ENCODE results near the gene RABEP2. TPM values are rescaled to one million over a fixed set of nuclear protein-coding genes. Genes with fewer than 3 reads are reported as not detected.
"Not testable (repeated sequence)": the region's sequence is repeated elsewhere in the genome, so short reads cannot be mapped to it uniquely, and the experiment has no call there.

Gene RABEP2
- total RNA-seq, 1 experiment from 2014 or later = 50.6 TPM

DNA sequence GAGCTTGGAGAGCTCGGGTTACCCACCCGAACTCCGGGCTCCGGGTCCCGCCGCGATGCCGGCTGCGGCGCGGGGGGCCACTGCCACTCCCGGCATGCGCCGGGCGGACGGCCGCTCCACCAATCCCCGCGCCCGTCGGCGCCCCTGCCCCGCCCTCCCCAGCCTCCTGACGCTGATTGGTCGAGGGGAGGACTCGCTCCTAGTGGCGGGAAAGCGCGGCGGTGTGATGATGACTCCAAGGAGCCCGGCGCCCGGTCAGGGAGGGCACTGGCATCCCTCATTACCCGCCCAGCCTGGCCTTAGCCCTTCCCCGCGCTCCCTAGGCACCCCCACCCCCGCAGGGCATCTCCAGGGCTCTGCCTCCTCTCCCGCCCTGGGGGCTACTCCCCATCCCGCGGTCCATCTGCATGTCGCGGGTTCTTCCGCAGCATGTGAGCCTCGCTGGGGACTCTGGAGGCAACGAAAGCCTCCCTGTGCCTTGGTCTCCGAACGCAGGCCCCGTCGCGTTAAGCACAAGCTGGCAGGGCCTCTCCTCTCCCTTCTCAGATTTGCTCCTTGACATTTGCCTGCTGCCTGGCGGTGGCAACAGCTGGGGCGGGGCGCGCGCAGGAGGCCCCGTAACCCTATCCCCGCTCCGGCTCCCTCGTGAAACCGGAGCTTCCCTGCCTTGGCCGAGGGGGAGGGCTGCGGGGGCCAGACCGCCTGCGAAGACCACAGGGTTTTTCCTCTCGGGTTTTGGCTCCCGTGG is 45.0 kb downstream of the RABEP2 start:
- DNase-seq (ENCODE audit: low read depth) = peak; percentile 88

DNA sequence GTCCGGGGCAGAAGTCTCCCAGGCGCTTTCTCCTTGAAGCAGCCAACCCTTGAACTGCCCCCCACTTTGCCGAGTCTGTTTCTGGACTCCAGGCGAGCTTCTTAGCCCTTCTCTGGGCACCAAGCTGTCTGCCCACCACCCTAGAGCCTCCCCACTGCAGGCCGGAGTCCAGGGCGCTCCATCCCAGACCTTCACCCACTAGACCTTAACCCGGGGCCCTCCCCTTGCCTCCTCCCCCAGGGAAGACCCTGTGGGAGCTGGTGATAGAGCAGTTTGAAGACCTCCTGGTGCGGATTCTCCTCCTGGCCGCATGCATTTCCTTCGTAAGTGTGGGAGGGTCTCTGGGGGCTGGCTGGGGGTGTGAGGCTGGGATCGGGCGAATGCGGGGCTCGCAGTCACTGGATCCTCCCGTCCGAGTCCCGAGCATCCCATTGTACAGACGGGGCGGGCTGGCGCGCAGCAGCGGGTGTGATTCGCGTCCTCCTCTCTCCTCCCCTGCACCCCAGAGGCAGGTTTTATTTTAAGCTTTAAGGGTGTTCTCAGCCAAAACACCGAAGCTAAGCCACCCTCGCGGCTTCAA is 45.7 kb downstream of the RABEP2 start:
- no peak for DNase-seq (ENCODE audit: low read depth)

DNA sequence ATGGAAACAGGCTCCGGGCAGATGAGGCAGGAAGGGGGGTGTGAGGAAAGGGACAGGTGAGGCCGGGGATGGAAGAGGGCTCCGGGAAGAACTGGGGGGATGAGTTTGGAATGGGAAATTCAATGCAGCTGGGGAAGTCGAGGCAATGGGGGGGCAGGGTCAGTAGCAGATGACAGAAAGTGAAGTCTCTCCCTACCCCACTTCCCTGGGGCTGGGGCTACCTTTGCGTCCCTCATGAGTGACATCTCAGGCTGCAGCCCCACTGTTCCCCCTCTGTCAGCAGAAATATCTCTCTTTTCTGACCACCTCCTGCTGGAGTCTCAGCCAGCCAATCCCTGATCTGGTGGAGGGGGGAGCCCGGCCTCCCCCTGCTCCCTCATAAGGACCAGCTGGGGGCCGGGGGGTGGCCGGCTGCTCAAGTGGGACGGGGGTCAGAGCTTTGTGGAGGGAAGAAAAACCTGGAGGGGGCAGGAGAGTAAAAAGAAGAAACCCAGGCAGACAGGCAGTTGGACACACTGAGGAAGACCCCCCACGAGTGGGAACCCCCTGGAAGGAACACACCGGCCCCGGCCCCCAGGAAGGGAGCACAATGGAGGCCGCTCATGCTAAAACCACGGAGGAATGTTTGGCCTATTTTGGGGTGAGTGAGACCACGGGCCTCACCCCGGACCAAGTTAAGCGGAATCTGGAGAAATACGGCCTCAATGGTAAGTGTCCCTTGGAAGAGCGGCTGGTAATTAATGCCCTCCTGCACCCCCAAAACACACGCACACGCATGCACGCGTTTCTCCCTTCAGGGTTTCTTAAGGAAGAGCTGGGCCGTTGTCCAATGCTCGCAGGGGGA is 46.7 kb downstream of the RABEP2 start, which contains the start of gene ATP2A1:
Gene ATP2A1, plus strand, starts transcription at position 406 of the 844 bp plus-strand sequence. Its CDS starts 184 bp downstream, at position 590.
- DNase-seq (ENCODE audit: low read depth) = no peak

DNA sequence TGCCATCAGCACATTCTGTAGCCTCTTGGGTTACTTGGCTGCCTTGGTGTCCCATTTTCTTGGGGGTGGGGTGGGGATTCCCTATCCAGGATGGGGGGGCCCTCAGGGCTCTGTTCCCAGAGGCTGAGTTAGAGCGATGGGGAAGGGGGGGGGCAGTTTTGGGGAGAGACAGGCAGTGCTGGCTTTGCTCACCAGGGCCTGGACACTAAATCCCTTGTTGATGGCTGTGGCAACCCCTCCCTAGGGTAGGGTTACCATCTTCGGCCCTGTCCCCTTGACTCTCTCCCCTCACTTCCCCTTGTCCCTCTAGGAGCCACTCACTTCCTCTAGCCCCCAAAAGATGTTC is 47.4 kb downstream of the RABEP2 start:
- no peak for DNase-seq (ENCODE audit: low read depth)

DNA sequence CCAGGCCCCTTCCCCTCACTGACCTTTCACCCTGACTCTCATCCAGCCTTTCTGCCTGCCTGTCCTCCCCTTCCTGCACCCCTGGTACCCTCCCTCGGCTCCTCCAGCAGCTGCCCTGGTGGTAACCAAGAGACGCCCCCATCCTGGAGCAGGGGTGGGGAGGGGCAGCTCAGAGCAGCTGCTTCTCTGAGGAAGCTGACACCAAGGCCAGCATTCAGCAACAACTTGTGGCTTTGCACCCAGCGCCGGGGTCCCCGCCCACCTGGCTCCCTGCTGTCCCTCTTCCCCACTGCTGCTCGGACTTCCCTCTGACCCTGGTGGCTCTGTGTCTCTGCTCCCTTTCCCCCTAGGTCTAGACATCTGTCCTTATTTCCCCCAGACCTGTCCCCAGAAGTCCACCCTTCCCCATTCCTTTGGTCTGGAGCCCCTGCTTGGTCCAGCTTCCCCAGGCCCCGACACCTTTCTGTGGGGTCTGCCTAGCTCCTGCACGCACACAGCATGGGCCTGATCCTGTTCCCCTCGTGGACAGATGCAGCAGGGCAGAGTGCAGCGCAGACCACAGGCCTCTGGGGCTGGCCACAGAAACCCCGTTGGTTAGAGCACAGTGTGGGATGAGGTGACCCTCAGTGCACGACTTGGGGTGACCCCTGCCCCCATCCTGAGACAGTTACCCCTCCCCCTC is 47.9 kb downstream of the RABEP2 start:
- DNase-seq (ENCODE audit: low read depth) = peak; percentile 72

DNA sequence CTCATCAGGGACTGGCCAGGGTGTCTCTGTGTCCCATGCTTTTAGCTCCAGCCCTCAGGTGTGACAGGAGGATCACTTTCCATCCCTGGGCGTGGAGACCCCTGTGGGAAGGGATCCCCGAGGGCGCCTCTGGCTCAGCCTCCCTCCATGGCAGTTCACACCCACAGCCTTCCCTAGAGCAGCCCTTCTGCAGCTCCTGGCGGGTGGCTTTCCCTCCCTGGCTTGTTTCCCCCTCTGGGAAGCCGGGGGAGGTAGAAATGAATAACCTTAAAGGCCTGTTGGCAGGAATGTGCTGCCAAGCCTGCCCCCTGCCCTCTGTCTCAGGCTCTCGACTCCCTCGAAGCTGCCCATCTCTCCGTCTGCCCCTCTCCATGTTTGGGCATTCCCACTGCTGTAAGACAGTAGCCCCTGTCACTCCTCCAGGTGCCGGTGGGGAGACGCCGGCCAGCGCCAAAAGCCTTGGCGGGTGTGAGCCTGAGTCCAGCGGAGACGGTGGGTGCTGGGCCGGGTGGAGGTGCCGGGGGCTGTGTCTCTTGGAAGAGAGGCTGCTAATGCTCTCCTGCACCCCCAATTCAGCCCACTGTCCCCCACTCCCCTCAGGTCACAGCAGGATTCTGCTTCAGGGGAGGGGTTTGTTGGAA is 48.9 kb downstream of the RABEP2 start:
- DNase-seq (ENCODE audit: low read depth) = no peak

DNA sequence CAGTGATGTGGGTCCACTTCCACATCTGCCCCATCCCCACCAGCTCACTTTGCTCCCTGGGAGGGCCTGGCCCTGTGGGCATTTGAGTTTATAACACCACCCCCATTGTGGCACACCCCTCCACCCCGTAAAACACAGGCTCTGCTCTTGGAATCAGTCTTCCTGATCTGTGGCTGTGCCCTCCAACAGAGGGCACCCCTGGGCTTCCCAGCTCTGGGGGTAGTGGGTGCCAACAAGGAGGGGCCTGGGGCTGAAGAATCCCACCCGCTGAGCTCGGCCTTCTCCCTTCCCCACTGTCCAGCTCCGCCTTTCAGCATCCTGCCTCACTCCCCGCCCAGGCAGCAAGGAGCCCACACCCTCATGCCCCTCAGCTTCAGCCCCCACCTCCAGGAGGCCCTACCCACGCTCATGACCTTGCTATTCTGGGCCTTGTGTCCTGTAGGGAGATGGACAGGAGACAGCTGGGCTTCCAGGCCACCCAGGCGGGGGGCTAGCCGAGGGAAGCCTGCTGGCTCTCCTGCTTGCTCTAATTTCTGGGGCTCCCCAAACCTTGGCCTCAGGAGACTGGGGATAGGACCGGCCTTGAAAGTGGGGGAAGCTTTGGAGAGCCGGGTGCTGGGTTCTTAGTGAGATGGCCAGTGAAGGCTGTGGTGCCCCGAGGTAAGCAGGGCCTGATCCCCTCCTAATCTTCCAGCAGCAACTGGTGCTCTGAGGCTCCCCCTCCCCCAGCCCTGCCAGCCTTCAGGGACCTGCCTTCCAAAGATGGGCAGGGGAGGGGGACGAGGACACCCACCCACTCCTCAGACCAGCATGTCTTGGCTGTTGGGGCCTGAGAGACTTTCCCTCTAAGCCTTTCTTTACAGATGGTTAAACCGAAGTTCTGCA is 49.7 kb downstream of the RABEP2 start:
- peak; percentile 86 for DNase-seq (ENCODE audit: low read depth)

DNA sequence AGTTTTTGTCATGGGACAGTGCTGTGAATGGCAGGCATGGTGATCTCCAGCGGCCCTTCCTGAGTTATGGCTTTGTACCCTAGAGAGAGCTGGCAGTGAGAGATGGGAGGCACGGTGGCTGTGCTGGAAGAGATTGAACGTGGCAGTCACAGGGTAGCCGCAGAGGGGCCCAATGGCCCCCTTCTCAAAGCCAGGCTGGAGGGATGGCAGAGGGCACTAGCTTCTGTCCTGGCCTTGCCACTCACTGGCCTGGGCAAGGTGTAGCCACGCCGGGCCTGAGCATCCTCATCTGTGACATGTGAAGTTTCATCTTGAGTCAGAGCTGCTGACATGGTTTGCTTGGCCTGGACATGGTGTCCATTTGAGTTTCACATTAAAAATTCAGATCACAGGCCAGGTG is 50.6 kb downstream of the RABEP2 start:
- DNase-seq (ENCODE audit: low read depth) = no peak

DNA sequence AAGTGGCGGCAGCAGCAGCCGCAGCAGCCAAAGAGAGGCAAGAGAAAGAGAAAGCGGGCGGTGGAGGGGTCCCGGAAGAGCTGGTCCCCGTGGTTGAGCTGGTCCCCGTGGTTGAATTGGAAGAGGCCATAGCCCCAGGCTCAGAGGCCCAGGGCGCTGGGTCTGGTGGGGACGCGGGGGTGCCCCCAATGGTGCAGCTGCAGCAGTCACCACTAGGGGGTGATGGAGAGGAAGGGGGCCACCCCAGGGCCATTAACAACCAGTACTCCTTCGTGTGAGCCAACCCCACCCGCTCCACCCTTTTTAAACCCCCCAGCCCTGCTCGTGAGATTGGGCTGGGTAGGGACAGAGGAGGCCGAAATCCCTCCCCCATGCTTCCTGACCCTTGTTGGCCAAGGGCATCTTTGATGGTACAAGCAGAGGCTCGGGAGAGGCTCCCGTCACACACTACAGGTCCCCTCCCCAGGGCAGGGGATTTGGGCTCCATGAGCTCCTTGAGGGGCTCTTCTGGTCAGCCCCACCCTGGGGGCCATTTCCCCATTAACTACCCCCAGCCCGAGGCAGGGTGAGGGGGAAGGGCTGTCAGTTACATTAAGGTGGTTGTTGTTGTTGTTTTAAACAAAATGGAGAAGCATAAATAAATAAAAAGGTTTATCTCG is 51.4 kb downstream of the RABEP2 start:
- no peak for DNase-seq (ENCODE audit: low read depth)

DNA sequence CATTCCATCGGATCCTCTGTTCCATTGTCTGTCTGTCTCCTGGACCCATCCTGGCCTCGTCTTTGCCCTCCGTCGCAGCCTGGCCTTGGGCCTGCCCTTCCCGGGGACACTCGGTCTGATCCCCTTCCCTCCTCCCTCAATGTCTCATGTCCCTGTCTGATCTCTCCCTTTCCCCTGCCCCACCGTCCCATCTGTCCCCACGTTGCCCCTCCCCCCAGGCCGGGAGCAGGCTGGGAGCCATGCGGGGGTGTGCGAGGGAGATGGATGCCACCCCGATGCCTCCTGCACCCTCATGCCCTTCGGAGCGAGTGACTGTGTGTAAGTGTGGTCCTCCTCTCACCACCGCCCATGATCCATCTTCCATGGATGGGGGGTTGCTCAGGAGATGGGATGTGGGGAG is 52.1 kb downstream of the RABEP2 start:
- DNase-seq (ENCODE audit: low read depth) = no peak

DNA sequence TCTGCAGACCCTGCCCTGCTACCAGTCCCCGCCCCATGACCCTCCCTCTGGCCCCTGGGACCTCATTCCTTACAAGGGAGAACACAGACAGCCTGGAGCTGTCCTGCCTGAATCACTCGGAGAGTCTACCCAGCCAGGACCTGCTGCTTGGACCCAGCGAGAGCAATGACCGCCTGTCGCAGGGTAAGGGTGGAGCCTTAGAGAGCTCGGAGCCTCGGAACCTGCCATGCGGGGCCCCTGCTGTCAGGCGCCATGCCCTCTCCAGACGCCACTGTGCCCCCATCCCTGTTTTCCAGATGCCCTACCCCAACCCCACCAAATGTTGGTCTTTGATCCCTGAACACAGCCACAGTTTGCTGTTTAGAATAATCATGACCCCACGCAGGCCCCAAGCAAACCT is 55.8 kb downstream of the RABEP2 start:
- no peak for DNase-seq (ENCODE audit: low read depth)

DNA sequence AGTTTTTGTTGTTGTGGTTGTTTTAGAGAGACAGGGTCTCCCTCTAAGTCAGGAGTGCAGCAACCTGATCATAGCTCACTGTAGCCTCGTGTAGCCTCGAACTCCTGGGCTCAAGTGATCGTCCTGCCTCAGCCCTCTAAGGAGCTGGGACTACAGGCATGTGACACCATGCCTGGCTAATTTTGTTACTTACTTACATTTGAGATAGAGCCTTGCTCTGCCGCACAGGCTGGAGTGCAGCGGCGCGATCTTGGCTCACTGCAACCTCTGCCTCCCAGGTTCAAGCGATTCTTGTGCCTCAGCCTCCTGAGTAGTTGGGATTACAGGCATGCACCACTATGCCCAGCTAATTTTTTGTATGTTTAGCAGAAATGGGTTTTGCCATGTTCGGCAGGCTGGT is 57.4 kb downstream of the RABEP2 start:
- not testable (repeated sequence) for DNase-seq (ENCODE audit: low read depth)

DNA sequence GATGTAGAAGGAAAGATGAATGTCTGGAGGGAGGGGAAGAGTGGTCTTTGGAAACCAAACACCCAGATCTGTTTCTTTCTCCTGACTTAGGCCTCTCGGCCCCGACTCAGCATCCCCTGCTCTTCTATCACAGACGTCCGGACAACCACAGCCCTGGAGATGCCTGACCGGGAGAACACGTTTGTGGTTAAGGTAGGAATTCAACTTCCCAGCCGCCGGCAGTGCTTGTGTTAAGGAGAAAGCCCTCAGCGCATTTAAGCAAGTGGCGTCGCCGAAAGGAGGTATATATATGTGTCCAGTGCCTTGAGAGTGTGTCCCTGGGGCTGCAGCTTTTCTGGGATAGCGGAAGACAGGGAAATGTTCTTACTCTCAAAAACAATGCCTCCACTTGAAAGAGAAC is 57.8 kb downstream of the RABEP2 start:
- no peak for DNase-seq (ENCODE audit: low read depth)

DNA sequence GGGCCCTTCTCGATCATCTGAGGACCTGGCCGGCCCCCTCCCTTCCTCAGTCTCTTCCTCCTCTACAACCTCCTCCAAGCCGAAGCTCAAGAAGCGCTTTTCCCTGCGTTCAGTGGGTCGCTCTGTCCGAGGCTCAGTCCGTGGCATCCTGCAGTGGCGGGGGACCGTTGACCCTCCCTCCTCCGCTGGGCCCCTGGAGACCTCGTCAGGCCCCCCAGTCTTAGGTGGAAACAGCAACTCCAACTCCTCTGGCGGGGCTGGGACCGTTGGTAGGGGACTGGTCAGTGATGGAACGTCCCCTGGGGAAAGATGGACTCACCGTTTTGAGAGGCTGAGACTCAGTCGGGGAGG is 58.6 kb downstream of the RABEP2 start:
- DNase-seq (ENCODE audit: low read depth) = no peak

DNA sequence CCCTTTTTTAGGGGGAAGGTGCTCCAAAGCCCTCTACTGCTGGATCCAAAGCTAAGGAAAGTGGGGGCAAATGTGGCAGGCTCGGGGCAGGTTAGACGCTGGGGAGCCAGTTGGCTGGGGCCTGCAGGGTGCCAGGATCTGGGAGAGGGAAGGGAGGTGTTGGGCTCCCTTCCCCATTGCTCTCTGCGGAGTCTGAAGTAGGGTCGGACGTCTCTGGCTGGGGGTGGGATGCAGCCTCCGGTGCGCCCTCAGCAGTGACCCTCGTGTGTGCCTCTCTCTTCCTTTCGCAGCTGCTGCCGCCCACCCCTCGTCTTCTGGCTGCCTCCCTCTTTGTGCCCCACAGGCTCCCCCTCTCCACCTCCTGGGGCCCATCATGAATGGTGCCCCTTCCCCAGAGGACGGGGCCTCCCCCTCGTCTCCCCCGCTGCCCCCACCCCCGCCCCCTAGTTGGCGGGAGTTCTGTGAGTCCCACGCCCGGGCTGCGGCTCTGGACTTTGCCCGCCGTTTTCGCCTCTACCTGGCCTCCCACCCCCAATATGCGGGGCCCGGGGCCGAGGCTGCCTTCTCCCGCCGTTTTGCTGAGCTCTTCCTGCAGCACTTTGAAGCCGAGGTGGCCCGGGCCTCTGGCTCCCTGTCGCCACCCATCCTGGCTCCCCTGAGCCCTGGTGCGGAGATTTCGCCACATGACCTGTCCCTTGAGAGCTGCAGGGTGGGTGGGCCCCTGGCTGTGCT is 59.1 kb downstream of the RABEP2 start:
- no peak for DNase-seq (ENCODE audit: low read depth)

DNA sequence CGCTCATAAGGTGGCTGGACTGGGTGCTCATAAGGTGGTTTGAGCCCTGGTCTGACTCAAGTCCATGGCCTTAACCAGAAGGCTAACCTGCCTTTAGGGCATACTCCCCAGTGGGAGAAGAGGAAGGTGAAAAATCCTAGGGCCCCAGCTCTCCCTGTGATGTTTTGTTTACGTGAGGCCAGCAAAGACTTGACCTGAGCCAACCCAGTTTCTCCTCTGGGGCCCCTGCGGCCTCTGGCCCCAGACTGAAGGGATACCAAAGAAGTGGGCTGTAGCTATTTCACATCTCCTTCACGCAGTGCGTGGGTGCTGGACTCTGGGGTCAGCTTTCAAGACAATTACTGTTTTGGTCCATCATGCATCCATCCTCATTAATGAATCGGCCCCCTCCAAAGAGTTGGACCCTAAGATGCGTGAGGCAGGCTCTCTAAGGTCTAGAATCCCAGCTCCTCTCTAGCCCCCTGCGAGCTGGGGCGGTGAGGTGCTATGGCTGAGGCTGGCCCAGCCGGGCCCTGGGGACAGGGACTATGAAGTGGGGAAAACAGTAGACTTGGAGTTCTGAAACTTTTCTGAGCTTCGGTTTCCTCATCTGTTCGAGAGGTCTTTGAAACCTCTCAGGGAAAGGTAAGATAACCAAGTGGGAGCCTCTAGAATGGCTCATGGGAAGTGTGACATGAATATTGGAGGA is 59.9 kb downstream of the RABEP2 start:
- DNase-seq (ENCODE audit: low read depth) = no peak

DNA sequence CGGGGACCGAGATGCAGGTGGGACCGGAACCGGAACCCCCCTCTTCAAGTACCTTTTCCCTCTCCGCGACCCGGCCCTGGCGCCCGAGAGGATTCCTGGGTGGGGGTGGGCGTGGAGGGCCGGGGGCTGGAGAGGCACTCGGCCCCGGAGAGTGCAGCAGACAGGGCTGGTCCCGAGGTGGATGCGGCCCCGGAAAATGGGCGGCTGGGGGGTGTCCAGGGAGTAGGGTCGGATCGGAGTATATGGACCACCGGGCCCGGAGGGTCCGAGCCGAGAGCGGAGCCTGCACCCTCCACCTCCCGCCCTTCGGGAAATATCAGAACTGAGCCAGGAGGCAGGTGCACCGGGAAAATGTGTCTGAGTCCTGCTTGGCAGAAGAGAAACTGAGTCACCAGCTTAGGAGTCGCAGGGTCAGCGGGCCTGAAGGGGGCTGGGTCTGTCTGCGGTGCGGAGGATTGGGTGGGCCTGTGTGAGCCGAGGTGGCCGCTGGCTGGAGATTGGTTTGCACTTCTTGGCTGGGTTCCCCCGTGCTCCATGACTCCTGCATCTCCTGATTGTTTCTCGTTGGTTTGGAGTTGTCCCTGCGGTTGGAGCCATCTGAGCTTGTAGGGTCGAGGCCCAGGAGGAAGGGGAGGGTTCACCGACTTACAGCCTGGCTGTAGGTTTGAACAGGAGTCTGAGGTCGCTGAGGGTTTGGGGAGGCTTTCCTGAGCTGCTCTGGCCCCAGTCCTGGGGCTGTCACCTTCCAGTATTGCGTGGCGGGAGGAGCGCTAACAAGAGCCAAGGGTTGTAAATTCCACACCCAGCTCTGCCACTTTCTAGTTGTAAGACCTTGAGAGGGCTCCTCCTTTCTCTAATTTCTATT is 60.9 kb downstream of the RABEP2 start:
- no peak for DNase-seq (ENCODE audit: low read depth)

DNA sequence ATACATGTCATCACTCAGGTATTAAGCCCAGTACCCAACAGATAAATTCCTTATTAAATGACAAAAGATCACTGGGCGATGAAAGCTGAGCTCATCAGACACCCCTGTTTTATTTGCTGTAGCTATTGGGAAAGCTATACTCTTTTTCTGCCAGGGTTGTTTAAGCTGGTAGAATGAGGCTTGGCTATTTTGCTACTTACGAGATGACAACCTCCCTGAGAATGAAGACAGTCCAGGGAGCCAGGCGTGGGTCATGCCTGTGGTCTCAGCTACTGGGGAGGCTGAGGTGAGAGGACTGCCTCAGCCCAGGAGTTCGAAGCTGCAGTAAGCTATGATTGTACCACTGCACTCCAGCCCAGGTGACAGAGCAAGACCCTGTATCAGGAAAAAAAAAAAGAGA is 65.7 kb downstream of the RABEP2 start:
- no peak for DNase-seq (ENCODE audit: low read depth)

Measured in LHCN-M2 (cell line).